Measurements from ENCODE around the gene PACC1.

PACC1 gene

GRCh38 chr1:212414328-212415106 is at the start of gene PACC1:
Gene PACC1 (minus strand): TSS chr1:212414886. CDS start chr1:212414757, 129 bp downstream.
- DNase-seq: peak; percentile 96

DNA sequence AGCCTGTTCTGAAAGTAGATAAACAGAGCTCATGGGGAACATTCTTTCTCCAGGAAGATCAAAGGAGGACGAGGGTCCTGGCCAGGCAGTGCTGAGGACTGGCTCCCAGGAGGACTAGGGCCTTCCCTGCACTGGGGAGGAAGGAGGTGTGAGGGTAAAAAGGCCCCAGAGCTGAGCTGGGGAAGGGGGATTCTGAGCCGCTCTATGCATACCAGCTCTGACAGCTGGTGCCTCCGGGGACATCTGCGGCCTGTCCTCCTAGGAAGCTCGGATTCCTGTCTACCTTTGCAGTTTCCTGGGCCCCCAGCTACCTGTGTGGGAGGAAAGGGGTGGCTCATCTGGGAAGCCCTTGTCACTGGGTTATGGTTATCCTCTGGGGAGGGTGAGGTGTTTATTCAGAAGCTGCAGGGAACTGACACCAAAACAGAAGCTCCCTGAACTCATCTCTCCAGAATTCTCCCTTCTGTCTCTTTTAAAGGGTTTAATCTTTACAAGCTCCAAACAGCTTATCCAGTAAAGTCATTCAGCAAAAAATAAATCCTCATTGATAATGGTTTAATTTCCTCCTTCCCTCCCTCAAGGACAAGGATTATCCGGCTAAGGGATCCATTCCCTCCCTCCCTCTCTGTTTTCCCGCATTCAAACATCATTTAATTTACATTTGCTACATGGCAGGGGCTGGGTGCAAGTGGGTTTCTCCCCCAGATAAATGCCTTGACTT is 49.0 kb upstream of the PACC1 start:
- DNase-seq: no peak

- DNase-seq: no peak
Measured at GRCh38 chr1:212461916-212462660, 47.4 kb upstream of the PACC1 start.

GRCh38 chr1:212460376-212460775 is 45.7 kb upstream of the PACC1 start:
- no peak for DNase-seq

DNA sequence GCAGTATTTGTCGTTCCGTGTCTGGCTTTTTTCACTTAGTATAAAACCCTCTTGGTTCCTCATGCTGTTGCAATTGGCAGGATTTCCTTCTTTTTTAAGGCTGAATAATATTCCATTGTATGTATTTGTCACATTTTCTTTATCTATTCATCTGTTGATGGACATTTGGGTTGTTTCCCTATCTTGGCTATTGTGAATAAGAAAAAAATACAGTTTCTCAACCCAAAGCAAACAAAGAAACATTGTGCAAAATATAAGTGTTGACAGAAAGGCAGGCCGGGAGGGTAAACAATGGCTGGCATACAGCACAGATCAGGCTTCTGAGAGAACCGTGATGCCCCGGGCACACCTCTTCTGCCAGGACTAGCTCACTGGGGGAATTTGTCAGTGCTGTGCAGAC is 45.0 kb upstream of the PACC1 start:
- no peak for DNase-seq

DNA sequence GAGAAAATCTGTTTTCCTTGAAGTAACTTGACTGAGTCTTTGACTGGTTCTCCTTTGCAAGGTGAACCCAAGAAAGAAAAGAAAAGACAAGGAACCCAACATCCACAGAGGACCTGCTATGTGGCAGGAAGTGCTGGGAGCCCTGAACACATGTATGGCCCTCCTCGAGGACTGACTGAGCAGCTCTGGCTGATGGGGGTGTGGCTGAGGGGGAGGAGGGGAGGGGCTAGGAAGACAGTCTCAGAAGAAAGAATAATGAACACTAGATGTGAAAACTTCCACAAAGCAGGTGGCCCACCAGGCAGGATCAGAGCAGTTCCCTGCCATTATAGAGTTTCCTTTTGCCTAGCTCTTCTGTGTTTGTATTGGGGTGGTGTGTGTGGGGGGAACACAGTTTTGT is 44.1 kb upstream of the PACC1 start:
- peak; percentile 18 for DNase-seq

- DNase-seq: peak; percentile 75
Measured at GRCh38 chr1:212457740-212458338, 43.2 kb upstream of the PACC1 start.

DNA sequence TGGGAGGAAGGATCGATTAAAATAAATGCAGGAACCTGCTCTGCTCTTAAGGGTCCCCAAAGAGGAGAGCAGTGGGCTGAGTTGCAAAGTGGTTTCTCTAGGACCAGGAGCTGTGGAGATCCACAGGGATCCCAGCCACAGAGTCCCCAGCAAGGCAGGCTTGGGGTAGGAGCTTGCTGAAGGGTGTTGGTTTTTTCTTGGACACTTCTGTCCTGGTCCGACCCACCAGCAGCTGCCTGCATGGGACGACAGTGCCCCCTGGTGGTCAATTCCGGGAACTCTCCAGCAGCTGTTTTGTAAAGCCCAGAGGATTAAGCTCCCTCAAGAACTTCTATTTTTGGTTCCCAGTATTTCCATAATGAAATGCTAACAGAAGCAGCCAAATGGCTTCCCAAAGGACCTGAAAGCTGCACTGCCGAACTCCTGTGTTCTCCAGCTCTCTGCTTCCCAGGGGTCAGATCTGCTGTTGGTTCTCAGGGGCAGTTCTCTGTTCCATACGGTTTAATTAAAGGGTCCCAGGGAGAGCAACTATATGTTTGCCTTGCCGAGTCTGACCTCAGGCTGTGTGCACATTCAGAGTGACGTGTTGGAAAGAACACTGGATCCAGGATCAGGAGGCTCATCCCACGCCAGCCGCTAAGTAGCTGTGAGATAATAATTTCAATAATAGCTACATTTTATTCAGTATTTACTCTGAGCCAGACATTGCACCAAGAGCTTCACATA is 41.3 kb upstream of the PACC1 start:
- DNase-seq: peak; percentile 84

GRCh38 chr1:212455401-212455800 is 40.7 kb upstream of the PACC1 start:
- no peak for DNase-seq

- no peak for DNase-seq
Measured at GRCh38 chr1:212454741-212455140, 40.1 kb upstream of the PACC1 start.

- no peak for DNase-seq
Measured at GRCh38 chr1:212453156-212453857, 38.6 kb upstream of the PACC1 start.

- no peak for DNase-seq
Measured at GRCh38 chr1:212452323-212453155, 37.9 kb upstream of the PACC1 start.

DNA sequence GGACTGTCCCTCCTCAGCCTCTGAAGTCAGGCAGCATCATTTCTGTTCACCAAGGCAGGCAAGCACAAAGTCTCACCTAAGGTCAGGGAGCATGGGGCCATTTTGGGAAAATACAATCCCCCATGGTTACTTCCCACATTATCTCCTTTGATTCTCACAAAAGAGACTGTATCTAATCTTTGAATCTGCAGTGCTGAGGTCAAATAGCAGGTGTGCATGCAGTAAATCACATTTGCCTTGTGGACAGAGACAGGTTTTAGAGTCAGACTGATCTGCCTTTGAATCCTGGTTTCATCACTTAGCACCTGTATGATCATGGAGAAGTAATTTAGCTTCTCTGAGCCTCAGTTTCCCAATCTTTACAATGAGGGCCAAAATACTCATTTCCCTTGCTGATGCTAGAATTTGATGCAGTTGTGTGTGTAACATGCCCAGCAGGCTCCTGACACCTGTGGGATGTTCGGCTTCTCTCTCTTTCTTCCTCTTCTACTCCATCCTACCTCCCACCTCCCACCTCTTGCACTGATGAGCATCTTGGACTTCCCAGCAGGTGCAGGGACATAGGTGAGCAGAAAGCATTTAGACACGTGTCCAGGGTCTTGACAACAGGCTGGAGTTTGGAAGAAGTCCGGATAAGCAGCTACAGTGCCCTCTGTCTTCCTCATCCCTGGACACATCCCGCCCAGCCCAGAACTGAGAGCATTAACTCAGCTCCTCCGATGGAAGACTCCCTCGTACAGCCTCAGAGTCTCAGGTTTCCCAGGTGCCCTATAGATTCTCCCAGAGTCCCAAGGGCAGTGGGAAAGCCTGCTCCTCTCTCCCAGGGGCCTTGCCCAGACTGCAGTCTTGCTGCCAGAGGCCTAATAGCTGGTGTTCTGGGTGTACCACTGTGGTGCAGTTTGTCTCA is 37.0 kb upstream of the PACC1 start:
- no peak for DNase-seq

GRCh38 chr1:212450331-212450881 is 35.7 kb upstream of the PACC1 start:
- no peak for DNase-seq

- no peak for DNase-seq
Measured at GRCh38 chr1:212447478-212447877, 32.8 kb upstream of the PACC1 start.

DNA sequence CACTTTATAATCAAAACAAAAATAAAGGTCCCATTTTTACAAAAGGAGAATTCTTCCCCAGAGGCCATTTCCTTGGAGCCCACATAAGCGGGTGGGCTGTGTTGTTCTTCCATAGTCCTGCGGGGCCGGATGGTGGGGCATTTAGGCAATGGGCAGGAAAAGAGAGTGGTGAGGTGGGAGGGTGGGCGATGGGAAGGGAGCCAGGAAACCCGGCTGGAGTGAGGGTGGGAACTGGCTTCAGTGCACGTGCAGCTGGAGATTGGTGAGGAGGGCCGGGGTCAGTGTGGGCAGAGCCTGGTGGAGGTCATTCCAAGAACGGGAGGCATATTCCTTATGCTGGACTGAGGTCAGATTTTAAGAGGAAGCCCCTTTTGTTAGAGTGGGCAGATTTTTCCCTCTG is 31.6 kb upstream of the PACC1 start:
- DNase-seq: no peak

GRCh38 chr1:212442408-212442807 is 27.7 kb upstream of the PACC1 start:
- DNase-seq: no peak

GRCh38 chr1:212440419-212440818 is 25.7 kb upstream of the PACC1 start:
- DNase-seq: no peak

DNA sequence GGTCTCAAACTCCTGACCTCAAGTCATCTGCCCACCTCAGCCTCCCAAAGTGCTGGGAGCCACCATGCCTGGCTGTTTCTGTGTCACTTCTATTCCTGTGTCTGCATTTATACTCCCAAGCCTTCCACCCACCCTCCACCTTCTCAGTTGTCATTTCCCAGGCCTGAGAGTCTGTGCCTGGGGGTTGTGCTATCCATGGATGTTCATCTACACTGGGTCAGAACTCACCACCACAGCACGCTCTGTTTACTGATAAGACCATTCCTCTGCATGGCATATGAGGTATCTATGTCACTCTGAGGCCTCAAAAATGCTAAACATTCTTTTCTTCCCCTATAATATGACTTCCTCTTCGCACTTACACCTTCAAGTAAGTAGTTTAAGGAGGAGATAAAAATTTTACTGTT is 24.1 kb upstream of the PACC1 start:
- DNase-seq: no peak
